IMR-90 (cell line): Measurements from ENCODE around the gene GLRA2. TPM values are rescaled to one million over a fixed set of nuclear protein-coding genes. Genes with fewer than 3 reads are reported as not detected.

Source experiments
- ATAC-seq: fragments of 200-7000 bp; cut with Tn5 transposase; 2 replicates; pipeline ENCODE4 v1.9.1; 2020; ENCODE audit warnings: low read depth, mild to moderate bottlenecking, moderate library complexity
- BruUV-seq: library from RNA; stranded (reverse); fragments of 400-500 nt; replicated peaks from 2 replicates; lab custom pipeline; 2021; lab: Mats Ljungman, UMichigan
- CTCF ChIA-PET: fragments of 300-600 bp; formaldehyde crosslinking; extraction: SDS; loops from one replicate; lab custom pipeline; 2021; ENCODE audit warnings: antibody characterized with exemption; lab: Yijun Ruan, JAX
- POLR2A ChIA-PET: fragments of 300-600 bp; sonication (Branson Sonifier 250); formaldehyde crosslinking; loops from one replicate; lab custom pipeline; 2022; ENCODE audit warnings: antibody characterized with exemption; ENCODE audit not compliant: unreplicated experiment; lab: Charles Lee
- DNase-seq: peaks from one replicate; pipeline ENCODE4 v3.0.0; 2013
- H2AFZ ChIP-seq: replicated peaks from 2 replicates; pipeline ENCODE3; 2013; ENCODE audit warnings: low read length, mild to moderate bottlenecking; ENCODE audit not compliant: poor library complexity
- H2AK5ac ChIP-seq: 2 replicates; pipeline ENCODE4 v1.6.1; 2013; ENCODE audit warnings: low read depth, low read length, inconsistent platforms
- H2AK9ac ChIP-seq: replicated peaks from 2 replicates; pipeline ENCODE3; 2013; ENCODE audit warnings: mild to moderate bottlenecking, low read depth, low read length, moderate library complexity; ENCODE audit not compliant: poor library complexity
- H2BK120ac ChIP-seq: 2 replicates; pipeline ENCODE4 v1.6.1; 2013; ENCODE audit warnings: low read depth, low read length, inconsistent platforms
- H2BK15ac ChIP-seq: 3 replicates; pipeline ENCODE4 v1.6.1; 2013; ENCODE audit warnings: low read depth, low read length, inconsistent platforms
- H2BK20ac ChIP-seq: 2 replicates; pipeline ENCODE4 v1.6.1; 2013; ENCODE audit warnings: low read depth, mild to moderate bottlenecking, inconsistent platforms, low read length, moderate library complexity
- H2BK5ac ChIP-seq: 2 replicates; pipeline ENCODE4 v1.6.1; 2013; ENCODE audit warnings: mild to moderate bottlenecking, low read depth, low read length, inconsistent platforms; ENCODE audit not compliant: poor library complexity, severe bottlenecking
- H3K14ac ChIP-seq: replicated peaks from 2 replicates; pipeline ENCODE4 v1.6.1; 2013; ENCODE audit warnings: low read depth, low read length, inconsistent platforms
- H3K18ac ChIP-seq: 2 replicates; pipeline ENCODE4 v1.6.1; 2013; ENCODE audit warnings: low read depth, low read length, control low read depth
- H3K23ac ChIP-seq: 2 replicates; pipeline ENCODE4 v1.6.1; 2013; ENCODE audit warnings: low read depth, low read length, inconsistent platforms
- H3K27ac ChIP-seq: 2 replicates; pipeline ENCODE4 v1.5.1; 2013; ENCODE audit warnings: mild to moderate bottlenecking, control low read depth, low read length; ENCODE audit not compliant: insufficient read depth
- H3K27me3 ChIP-seq: 2 replicates; pipeline ENCODE4 v1.6.1; 2013; ENCODE audit warnings: low read length; ENCODE audit not compliant: control insufficient read depth, insufficient read depth
- H3K36me3 ChIP-seq: 2 replicates; pipeline ENCODE4 v1.6.1; 2013; ENCODE audit warnings: low read length, mixed read lengths; ENCODE audit not compliant: control insufficient read depth, insufficient read depth
- H3K4ac ChIP-seq: 2 replicates; pipeline ENCODE4 v1.6.1; 2013; ENCODE audit warnings: low read depth, low read length, inconsistent platforms
- H3K4me1 ChIP-seq: 2 replicates; pipeline ENCODE4 v1.6.1; 2013; ENCODE audit warnings: low read length, mixed read lengths; ENCODE audit not compliant: control insufficient read depth, insufficient read depth
- H3K4me2 ChIP-seq: 2 replicates; pipeline ENCODE4 v1.6.1; 2013; ENCODE audit warnings: low read depth, mild to moderate bottlenecking, control low read depth, low read length, moderate library complexity
- H3K4me3 ChIP-seq: 2 replicates; pipeline ENCODE4 v1.5.1; 2013; ENCODE audit warnings: low read depth, mild to moderate bottlenecking, control low read depth, low read length, moderate library complexity; ENCODE audit not compliant: insufficient read depth
- H3K56ac ChIP-seq: 2 replicates; pipeline ENCODE4 v1.6.1; 2013; ENCODE audit warnings: low read length, inconsistent platforms; ENCODE audit not compliant: insufficient read depth; ENCODE audit errors: extremely low read depth
- H3K79me1 ChIP-seq, 2 experiments: 2 replicates each; pipeline ENCODE4 v1.6.1; 2013; ENCODE audit warnings: low read length in 2 of 2, inconsistent platforms in 1 of 2, low read depth in 1 of 2
- H3K9ac ChIP-seq: 2 replicates; pipeline ENCODE4 v1.6.1; 2013; ENCODE audit warnings: low read depth, low read length, control low read depth
- H3K9me1 ChIP-seq: 2 replicates; pipeline ENCODE4 v1.6.1; 2013; ENCODE audit warnings: low read length, inconsistent platforms; ENCODE audit not compliant: insufficient read depth
- H3K9me3 ChIP-seq: 2 replicates; pipeline ENCODE4 v1.6.1; 2013; ENCODE audit warnings: low read length; ENCODE audit not compliant: control insufficient read depth, insufficient read depth
- H4K20me1 ChIP-seq: 2 replicates; pipeline ENCODE4 v1.6.1; 2013; ENCODE audit warnings: low read length, inconsistent platforms; ENCODE audit not compliant: insufficient read depth
- H4K5ac ChIP-seq: 2 replicates; pipeline ENCODE4 v1.6.1; 2013; ENCODE audit warnings: mild to moderate bottlenecking, low read depth, low read length, control low read depth
- H4K8ac ChIP-seq, 2 experiments: 2 replicates each; pipeline ENCODE4 v1.6.1; 2013; ENCODE audit warnings: low read depth in 2 of 2, low read length in 2 of 2, control low read depth in 1 of 2, inconsistent platforms in 1 of 2
- H4K91ac ChIP-seq: 2 replicates; pipeline ENCODE4 v1.6.1; 2013; ENCODE audit warnings: low read depth, low read length, inconsistent platforms; ENCODE audit not compliant: insufficient read depth
- BHLHE40 ChIP-seq: fragments of 150-350 bp; IDR thresholded peaks from 2 replicates; pipeline ENCODE4 v1.6.1; 2016; ENCODE audit warnings: mild to moderate bottlenecking, low read depth, low read length
- CEBPB ChIP-seq: IDR thresholded peaks from 2 replicates; pipeline ENCODE4 v1.6.1; 2012; ENCODE audit warnings: low read depth, low read length, improper control_type of control experiment
- CHD1 ChIP-seq: IDR thresholded peaks from 2 replicates; pipeline ENCODE4 v1.6.1; 2012; ENCODE audit warnings: low read depth, low read length, improper control_type of control experiment
- MAZ ChIP-seq: IDR thresholded peaks from 2 replicates; pipeline ENCODE4 v1.6.1; 2012; ENCODE audit warnings: low read depth, mild to moderate bottlenecking, low read length, improper control_type of control experiment, moderate library complexity, borderline replicate concordance
- MXI1 ChIP-seq: IDR thresholded peaks from 2 replicates; pipeline ENCODE4 v1.6.1; 2012; ENCODE audit warnings: low read depth, mild to moderate bottlenecking, low read length, moderate library complexity, borderline replicate concordance
- NFE2L2 ChIP-seq: fragments of 150-350 bp; IDR thresholded peaks from 2 replicates; pipeline ENCODE4 v1.6.1; 2016; ENCODE audit warnings: low read depth, mild to moderate bottlenecking, low read length
- RCOR1 ChIP-seq: IDR thresholded peaks from 2 replicates; pipeline ENCODE4 v1.6.1; 2012; ENCODE audit warnings: mild to moderate bottlenecking, low read length, improper control_type of control experiment; ENCODE audit not compliant: insufficient replicate concordance
- RFX5 ChIP-seq: IDR thresholded peaks from 2 replicates; pipeline ENCODE4 v1.8.0; 2012; ENCODE audit warnings: low read depth, mild to moderate bottlenecking, low read length, moderate library complexity
- SMC3 ChIP-seq: fragments of 150-350 bp; IDR thresholded peaks from 2 replicates; pipeline ENCODE4 v1.6.1; 2016; ENCODE audit warnings: low read depth, mild to moderate bottlenecking, antibody characterized with exemption, low read length, moderate library complexity
- WGBS, 2 experiments: methylation state at CpG; one replicate each; pipeline versions ENCODE4 v1.1.5 to v1.1.7; 2013; ENCODE audit warnings: missing lambda C conversion rate in 2 of 2; ENCODE audit not compliant: insufficient read length in 1 of 2; ENCODE audit errors: extremely low coverage in 2 of 2; 5-methylcytosine and 5-hydroxymethylcytosine counted together
- dilution Hi-C: fragments of 300-500 bp; cut with HindIII; formaldehyde crosslinking; loops from one replicate; pipeline ENCODE4 v1.14.3; 2018; ENCODE audit warnings: low sequenced_read_pairs; ENCODE audit not compliant: unreplicated experiment
- in situ Hi-C: fragments of 300-500 bp; cut with MboI; formaldehyde crosslinking; loops from 3 replicates; pipeline ENCODE4 v1.14.3; 2019; ENCODE audit warnings: low sequenced_read_pairs, inconsistent platforms, mixed read lengths
- intact Hi-C: fragments of 100-400 bp; cut with micrococcal nuclease; formaldehyde crosslinking; loops from 2 replicates; pipeline ENCODE4 v1.10.0; 2022
- polyA plus RNA-seq, 3 experiments: library from polyadenylated mRNA; depleted of rRNA; stranded (reverse); fragments of >200 nt; gene quantifications; 2 replicates each; pipeline ENCODE4 v1.2.3, GENCODE V29; 2012; ENCODE audit warnings: low replicate concordance in 1 of 3
- total RNA-seq: library from RNA; depleted of rRNA; stranded (reverse); fragments of >200 nt; gene quantifications from 2 replicates; pipeline ENCODE4 v1.2.3, GENCODE V29; 2012
- TF ChIP-seq, protein P1 (sequence below): fragments of 150-350 bp; IDR thresholded peaks from 2 replicates; pipeline ENCODE4 v1.6.1; 2016; ENCODE audit warnings: low read depth, mild to moderate bottlenecking, low read length, moderate library complexity, borderline replicate concordance

The GLRA2 gene
- total and polyA plus RNA-seq, 2 of the 4 experiments (the other 2 are of a cell fraction): not detected

DNA sequence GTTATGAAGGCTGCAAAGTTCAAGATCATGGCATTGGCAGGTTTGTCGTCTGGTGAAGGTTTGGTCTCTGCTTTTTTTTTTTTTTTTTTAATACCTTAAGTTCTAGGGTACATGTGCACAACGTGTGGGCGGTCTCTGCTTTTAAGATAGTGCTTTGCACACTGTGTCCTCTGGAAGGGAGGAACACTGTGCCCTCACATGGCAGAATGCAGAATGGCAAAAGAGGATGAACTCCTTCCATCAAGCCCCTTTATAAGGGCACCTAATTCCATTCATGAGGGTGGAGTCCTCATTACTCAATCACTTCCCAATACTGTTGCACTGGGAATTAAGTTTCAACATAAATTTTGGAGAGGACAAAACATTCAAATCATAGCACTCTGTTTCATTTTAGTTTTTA lies 101.4 kb downstream of the GLRA2 start:
- no peak overlapping the region for H3K23ac ChIP-seq
- H3K18ac ChIP-seq: no peak overlapping the region
- H3K79me1 ChIP-seq: no peaks in the 10 kb centered on the region
- WGBS, 2 experiments: no CpG with 5 or more reads among the region's 3 CpGs
- H2AFZ ChIP-seq: no peak overlapping the region
- ChIA-PET CTCF (interaction anchor here (0.6 kb wide), 1 partner anchor 312 kb away, joined by 4 read pairs; no protein-coding TSS in a partner anchor), POLR2A (no interaction called here)
- H2BK20ac ChIP-seq: no peak overlapping the region
- no peaks in the 10 kb centered on the region for H3K9me3 ChIP-seq
- no peak for ATAC-seq
- H3K4ac ChIP-seq: no peak overlapping the region
- no peaks in the 10 kb centered on the region for H3K27me3 ChIP-seq
- no peaks in the 10 kb centered on the region for H3K9me1 ChIP-seq
- H3K4me3 ChIP-seq: no peak overlapping the region
- H3K56ac ChIP-seq: no peak overlapping the region
- H2AK5ac ChIP-seq: no peak overlapping the region
- H4K5ac ChIP-seq: no peak overlapping the region
- no peak overlapping the region for H3K4me2 ChIP-seq
- BruUV-seq: no TSS peak
- H3K36me3 ChIP-seq: no peaks in the 10 kb centered on the region
- H4K20me1 ChIP-seq: no peaks in the 10 kb centered on the region
- H2BK15ac ChIP-seq: no peak overlapping the region
- H3K4me1 ChIP-seq: no peaks in the 10 kb centered on the region
- H3K27ac ChIP-seq: no peak overlapping the region
- TF ChIP-seq BHLHE40 (no peak), SMC3 (no peak), CHD1 (no peak), MXI1 (no peak), NFE2L2 (no peak), CEBPB (no peak), RCOR1 (no peak), RFX5 (no peak), MAZ (no peak)
- TF ChIP-seq, protein P1, sequence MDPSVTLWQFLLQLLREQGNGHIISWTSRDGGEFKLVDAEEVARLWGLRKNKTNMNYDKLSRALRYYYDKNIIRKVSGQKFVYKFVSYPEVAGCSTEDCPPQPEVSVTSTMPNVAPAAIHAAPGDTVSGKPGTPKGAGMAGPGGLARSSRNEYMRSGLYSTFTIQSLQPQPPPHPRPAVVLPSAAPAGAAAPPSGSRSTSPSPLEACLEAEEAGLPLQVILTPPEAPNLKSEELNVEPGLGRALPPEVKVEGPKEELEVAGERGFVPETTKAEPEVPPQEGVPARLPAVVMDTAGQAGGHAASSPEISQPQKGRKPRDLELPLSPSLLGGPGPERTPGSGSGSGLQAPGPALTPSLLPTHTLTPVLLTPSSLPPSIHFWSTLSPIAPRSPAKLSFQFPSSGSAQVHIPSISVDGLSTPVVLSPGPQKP: no peak
- no peak overlapping the region for H2BK5ac ChIP-seq
- intact Hi-C loops: loop anchor here (5.0 kb wide), 1 partner anchor 533 kb away; no protein-coding TSS in a partner anchor
- dilution Hi-C loops: no loop called here
- DNase-seq: no peak
- H3K9ac ChIP-seq: no peak overlapping the region
- in situ Hi-C loops: no loop called here
- H2AK9ac ChIP-seq: no peak overlapping the region
- H4K8ac ChIP-seq: no peak overlapping the region
- no peak overlapping the region for H4K91ac ChIP-seq
- H3K14ac ChIP-seq: no peak overlapping the region
- no peak overlapping the region for H2BK120ac ChIP-seq
